Naive thymus-derived CD8-positive, alpha-beta T cell (primary cell): ENCODE measurements around the gene XRN1. TPM values are rescaled to one million over a fixed set of nuclear protein-coding genes. Genes with fewer than 3 reads are reported as not detected.
"Not testable (repeated sequence)": the region's sequence is repeated elsewhere in the genome, so short reads cannot be mapped to it uniquely, and the experiment has no call there.

Source experiments
- ATAC-seq, 2 donors: fragments of 150-1000 bp; cut with Tn5 transposase in 1 of 2; sonication (Bioruptor Pico), chemical (Tn5 transposase) in 1 of 2; 1 replicate in 1 of 2; 2 replicates in 1 of 2; pipeline ENCODE4 v1.10.0; 2021; ENCODE audit warnings: mild to moderate bottlenecking in 2 of 2, moderate library complexity in 2 of 2
- POLR2A ChIA-PET: fragments of 350-600 bp; sonication (Branson Sonifier 250); formaldehyde crosslinking; loops from one replicate; lab custom pipeline; 2021; ENCODE audit warnings: antibody characterized with exemption; lab: Charles Lee
- DNase-seq, 10 donors: peaks; one replicate each; pipeline versions ENCODE4 v3.0.0 to v3.0.0-alpha.2; 2020 to 2022
- H3K27ac Mint-ChIP-seq, 10 donors: one replicate each; pipeline ENCODE4 v1.8.0; 2020 to 2022; ENCODE audit warnings: mild to moderate bottlenecking in 10 of 10, mixed read lengths in 10 of 10, moderate library complexity in 4 of 10, inconsistent platforms in 1 of 10
- H3K27me3 Mint-ChIP-seq, 5 donors: one replicate each; pipeline ENCODE4 v1.8.0; 2021 to 2022; ENCODE audit warnings: mixed read lengths in 5 of 5
- H3K36me3 Mint-ChIP-seq, 3 donors: one replicate each; pipeline ENCODE4 v1.8.0; 2020 to 2022; ENCODE audit warnings: mixed read lengths in 3 of 3, mild to moderate bottlenecking in 2 of 3, inconsistent platforms in 1 of 3
- H3K4me1 Mint-ChIP-seq, 4 donors: one replicate each; pipeline ENCODE4 v1.8.0; 2021 to 2022; ENCODE audit warnings: mixed read lengths in 4 of 4
- H3K4me3 Mint-ChIP-seq, 10 donors: one replicate each; pipeline ENCODE4 v1.8.0; 2020 to 2022; ENCODE audit warnings: mild to moderate bottlenecking in 10 of 10, mixed read lengths in 10 of 10, moderate library complexity in 6 of 10, inconsistent platforms in 1 of 10
- H3K9me3 Mint-ChIP-seq, 9 donors: one replicate each; pipeline ENCODE4 v1.8.0; 2020 to 2022; ENCODE audit warnings: mixed read lengths in 9 of 9, mild to moderate bottlenecking in 3 of 9, inconsistent platforms in 1 of 9, moderate library complexity in 1 of 9
- polyA plus RNA-seq, 3 donors: library from polyadenylated mRNA; unstranded; fragments of 300-500 nt; fragmentation: Illumina TruSeq; gene quantifications; one replicate each; pipeline ENCODE4 v1.2.3, GENCODE V29; 2021
- total RNA-seq, 8 experiments: library from RNA in 2 of 8; stranded (reverse) in 2 of 8; gene quantifications; one replicate each; pipeline ENCODE4 v1.2.3 and lab custom pipeline; 2021 to 2026

The XRN1 gene
- total and polyA plus RNA-seq, 5 experiments from 2014 or later, result 55.7 to 117 (median 66.0) TPM

GRCh38 chr3:142315978-142316388, 131.9 kb downstream of the XRN1 start:
- not testable (repeated sequence) for H3K27me3 Mint-ChIP-seq, H3K4me3 Mint-ChIP-seq, H3K9me3 Mint-ChIP-seq, ATAC-seq, DNase-seq, H3K4me1 Mint-ChIP-seq
- POLR2A ChIA-PET, result interaction anchor here (1.0 kb wide), 1 partner anchor 10 kb away, joined by 3 read pairs; no protein-coding TSS in a partner anchor
- Mint-ChIP-seq H3K27ac (peak overlapping the region in 2 of 10 donors; percentile 8 to 51), H3K36me3 (peaks cover 0 to 82% (median 31%) of the 10 kb centered on the region in 3 donors)

DNA sequence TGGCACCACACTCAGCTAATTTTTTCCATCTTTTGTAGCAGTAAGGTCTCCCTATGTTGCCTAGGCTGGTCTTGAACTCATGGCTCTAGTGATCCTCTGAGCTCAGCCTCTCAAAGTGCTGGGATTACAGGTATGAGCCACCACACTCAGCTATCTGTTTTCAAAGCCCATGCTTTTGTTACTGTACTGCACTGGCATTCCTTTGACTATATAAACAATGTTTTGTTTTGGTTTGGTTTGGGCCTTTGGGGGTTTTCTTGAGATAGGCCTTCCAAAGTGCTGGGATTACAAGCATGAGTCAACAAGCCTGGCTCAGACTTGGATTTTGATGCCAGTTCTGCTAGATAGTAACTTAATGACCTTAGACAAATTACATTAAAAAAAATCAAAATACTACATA, 132.8 kb downstream of the XRN1 start:
- DNase-seq, result no peak
- POLR2A ChIA-PET, result no interaction called here
- Mint-ChIP-seq H3K27ac (peak overlapping the region in 1 of 10 donors; percentile 11), H3K9me3 (no peaks in the 10 kb centered on the region), H3K36me3 (peaks cover 0 to 81% (median 34%) of the 10 kb centered on the region in 3 donors), H3K4me3 (no peak overlapping the region), H3K4me1 (no peaks in the 10 kb centered on the region), H3K27me3 (no peaks in the 10 kb centered on the region)
- no peak for ATAC-seq

- Mint-ChIP-seq H3K27me3 (no peaks in the 10 kb centered on the region), H3K9me3 (peaks cover 0 to 8% (median 3%) of the 10 kb centered on the region in 9 donors), H3K4me1 (no peaks in the 10 kb centered on the region), H3K4me3 (no peak overlapping the region), H3K36me3 (peaks cover 7 to 70% (median 42%) of the 10 kb centered on the region in 3 donors), H3K27ac (peak overlapping the region in 2 of 10 donors; percentile 47 to 51)
- POLR2A ChIA-PET, result no interaction called here
- ATAC-seq (no peak), DNase-seq (no peak)
Measured at GRCh38 chr3:142310439-142310838, 137.4 kb downstream of the XRN1 start.

GRCh38 chr3:142302847-142303246, 145.0 kb downstream of the XRN1 start:
- not testable (repeated sequence) for DNase-seq

DNA sequence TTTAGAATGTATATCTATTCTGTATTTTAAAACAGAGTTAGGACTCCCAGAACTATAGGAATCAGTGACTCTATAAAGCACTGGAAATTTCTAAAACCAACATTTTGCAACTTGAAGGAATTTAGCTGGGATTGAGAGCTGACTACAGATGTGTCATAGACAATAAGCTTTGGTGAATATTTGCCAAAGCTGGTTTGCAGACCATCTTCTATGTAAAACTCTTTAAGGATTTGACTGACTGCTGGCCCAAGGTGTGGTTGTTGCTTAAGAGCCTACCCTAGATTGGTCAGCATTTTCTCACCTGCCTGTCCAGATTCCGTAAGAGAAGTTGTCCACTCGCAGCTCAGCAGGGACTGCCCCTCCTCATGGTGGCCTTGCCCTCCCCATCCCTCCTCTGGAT, 149.2 kb downstream of the XRN1 start:
- no peaks in the 10 kb centered on the region for H3K4me1 Mint-ChIP-seq
- ATAC-seq, result no peak
- peaks cover 20 to 40% (median 23%) of the 10 kb centered on the region in 3 donors for H3K36me3 Mint-ChIP-seq
- peaks cover 7 to 28% (median 24%) of the 10 kb centered on the region in 9 donors for H3K9me3 Mint-ChIP-seq
- DNase-seq, result no peak
- H3K27ac Mint-ChIP-seq, result no peak overlapping the region
- H3K4me3 Mint-ChIP-seq, result no peak overlapping the region
- POLR2A ChIA-PET, result interaction anchor here (0.7 kb wide), 1 partner anchor 560 kb away, joined by 6 read pairs; the partner anchor contains the start of gene RNF7
- H3K27me3 Mint-ChIP-seq, result no peaks in the 10 kb centered on the region

More at GRCh38 chr3:142302847-142303246, 145.0 kb downstream of the XRN1 start:
- ATAC-seq, H3K27ac Mint-ChIP-seq, H3K4me3 Mint-ChIP-seq, H3K27me3 Mint-ChIP-seq, H3K4me1 Mint-ChIP-seq, POLR2A ChIA-PET: not testable (repeated sequence)
- peaks cover 10 to 51% (median 39%) of the 10 kb centered on the region in 9 donors for H3K9me3 Mint-ChIP-seq
- H3K36me3 Mint-ChIP-seq, result peaks cover 42 to 66% (median 48%) of the 10 kb centered on the region in 3 donors

DNA sequence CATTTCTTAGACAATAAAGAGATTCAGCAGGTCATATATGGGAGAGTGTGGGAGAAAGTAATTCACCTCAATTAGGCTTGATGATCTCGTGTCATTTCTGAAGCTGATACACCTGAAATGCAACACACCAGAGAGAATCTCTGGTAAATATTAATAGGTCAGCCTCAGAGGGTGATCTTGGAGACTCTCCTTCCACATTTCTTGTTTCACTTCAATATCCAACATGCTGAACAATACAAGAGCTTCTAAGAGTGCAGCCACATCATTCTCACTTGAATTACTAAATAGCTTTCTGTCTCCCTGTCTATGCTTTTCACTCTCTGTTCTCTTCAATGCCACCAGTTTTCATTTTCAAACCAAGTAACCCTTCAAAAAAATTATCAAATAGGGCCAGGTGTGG, 151.3 kb downstream of the XRN1 start:
- ATAC-seq, result no peak
- no peak overlapping the region for H3K27ac Mint-ChIP-seq

DNA sequence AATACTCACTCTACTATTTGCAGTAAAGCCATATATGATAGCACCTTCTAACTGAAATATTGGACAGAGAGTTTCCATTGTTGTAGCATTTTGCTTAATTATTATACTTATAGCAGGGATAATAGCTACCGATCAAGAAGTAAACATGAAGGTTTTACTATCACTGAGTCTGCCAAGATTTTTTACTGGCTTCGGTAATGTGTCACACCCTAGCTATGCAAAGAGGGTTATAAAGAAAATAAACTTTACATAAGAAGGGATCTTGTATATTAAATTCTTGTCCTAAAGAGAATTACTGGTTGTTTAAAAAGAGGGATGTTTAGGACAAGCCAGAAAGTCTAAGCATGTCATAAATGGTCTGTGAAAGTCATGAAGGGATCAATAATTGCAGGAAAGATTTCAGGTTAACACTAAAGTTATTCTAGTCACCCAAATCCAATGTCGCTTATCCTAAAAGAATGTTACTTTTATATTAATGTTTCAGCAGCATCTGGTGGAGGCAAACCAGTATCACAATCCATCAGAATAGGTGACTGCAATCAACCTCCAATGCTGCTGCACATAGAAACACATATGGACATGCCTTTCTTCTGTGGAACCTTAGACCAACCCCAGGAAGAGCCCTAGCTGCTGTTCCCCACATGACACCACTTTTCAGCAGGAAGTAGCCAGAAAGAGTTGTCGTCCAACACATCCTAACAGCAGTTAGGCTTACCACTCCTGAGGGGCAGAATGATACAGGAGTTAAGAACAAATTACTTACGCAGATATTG, 159.8 kb downstream of the XRN1 start:
- Mint-ChIP-seq H3K9me3 (peaks cover 0 to 20% (median 11%) of the 10 kb centered on the region in 9 donors), H3K27me3 (no peaks in the 10 kb centered on the region), H3K4me3 (no peak overlapping the region), H3K36me3 (peaks cover 0 to 21% (median 19%) of the 10 kb centered on the region in 3 donors), H3K27ac (no peak overlapping the region), H3K4me1 (no peaks in the 10 kb centered on the region)
- DNase-seq (no peak), ATAC-seq (no peak)
- POLR2A ChIA-PET, result no interaction called here

More for the DNA sequence above, 151.3 kb downstream of the XRN1 start:
- Mint-ChIP-seq H3K27me3 (no peaks in the 10 kb centered on the region), H3K36me3 (peaks cover 7 to 19% (median 10%) of the 10 kb centered on the region in 3 donors), H3K4me3 (no peak overlapping the region), H3K4me1 (no peaks in the 10 kb centered on the region), H3K9me3 (peaks cover 0 to 13% (median 5%) of the 10 kb centered on the region in 9 donors)
- DNase-seq, result no peak
- POLR2A ChIA-PET, result no interaction called here

GRCh38 chr3:142285083-142285517, 162.7 kb downstream of the XRN1 start:
- Mint-ChIP-seq H3K4me1 (peaks cover 0 to under 1% (median 0%) of the 10 kb centered on the region in 4 donors), H3K27me3 (no peaks in the 10 kb centered on the region), H3K36me3 (peaks cover 0 to 21% (median 19%) of the 10 kb centered on the region in 3 donors), H3K27ac (peak overlapping the region in 1 of 10 donors; percentile 17), H3K9me3 (peaks cover 0 to 19% (median 11%) of the 10 kb centered on the region in 9 donors), H3K4me3 (no peak overlapping the region)
- no peak for ATAC-seq
- POLR2A ChIA-PET, result no interaction called here
- DNase-seq, result no peak

GRCh38 chr3:142282503-142282902, 165.3 kb downstream of the XRN1 start:
- no peak overlapping the region for H3K4me3 Mint-ChIP-seq
- no peak for DNase-seq
- H3K9me3 Mint-ChIP-seq, result peaks cover 0 to 3% (median 0%) of the 10 kb centered on the region in 9 donors
- H3K27ac Mint-ChIP-seq, result no peak overlapping the region
- no peak for ATAC-seq
- no peaks in the 10 kb centered on the region for H3K27me3 Mint-ChIP-seq
- H3K4me1 Mint-ChIP-seq, result peaks cover 0 to 7% (median 0%) of the 10 kb centered on the region in 4 donors
- peaks cover 0 to 3% (median 3%) of the 10 kb centered on the region in 3 donors for H3K36me3 Mint-ChIP-seq
- POLR2A ChIA-PET, result no interaction called here

DNA sequence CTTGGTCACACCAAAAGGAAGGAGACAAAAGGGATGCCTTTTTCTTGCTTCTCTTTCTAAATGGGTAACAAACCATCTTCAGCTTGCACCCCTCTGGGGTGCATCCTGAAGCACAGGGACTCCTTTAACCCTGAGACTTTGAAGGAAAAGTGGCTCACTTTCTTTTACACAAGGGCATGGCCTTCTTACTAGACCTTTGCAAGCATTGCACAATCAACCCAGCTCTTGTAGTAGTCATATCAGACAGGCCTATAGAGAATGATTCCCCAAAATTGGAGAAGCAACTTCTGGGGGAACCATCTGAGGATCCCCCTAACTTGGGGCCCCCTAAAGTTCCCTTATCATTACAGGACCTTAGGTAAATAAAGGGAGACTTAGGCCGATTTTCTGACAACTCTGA, 166.4 kb downstream of the XRN1 start:
- POLR2A ChIA-PET, result no interaction called here
- H3K36me3 Mint-ChIP-seq, result no peaks in the 10 kb centered on the region

GRCh38 chr3:142279965-142280590, 167.8 kb downstream of the XRN1 start:
- Mint-ChIP-seq H3K27ac (no peak overlapping the region), H3K4me1 (peaks cover 0 to 25% (median 2%) of the 10 kb centered on the region in 4 donors), H3K36me3 (no peaks in the 10 kb centered on the region), H3K4me3 (no peak overlapping the region), H3K27me3 (no peaks in the 10 kb centered on the region), H3K9me3 (no peaks in the 10 kb centered on the region)
- POLR2A ChIA-PET, result interaction anchor here (0.6 kb wide), 1 partner anchor 540 kb away, joined by 4 read pairs; no protein-coding TSS in a partner anchor
- DNase-seq, result peak in 8 of 10 donors; percentile 3 to 68 (median 39)
- ATAC-seq, result peak; percentile 83 to 90

More for the DNA sequence above, 166.4 kb downstream of the XRN1 start:
- no peaks in the 10 kb centered on the region for H3K27me3 Mint-ChIP-seq
- H3K9me3 Mint-ChIP-seq, result no peaks in the 10 kb centered on the region
- no peak for ATAC-seq
- H3K27ac Mint-ChIP-seq, result no peak overlapping the region
- H3K4me3 Mint-ChIP-seq, result no peak overlapping the region
- H3K4me1 Mint-ChIP-seq, result peaks cover 0 to 14% (median 0%) of the 10 kb centered on the region in 4 donors
- no peak for DNase-seq

DNA sequence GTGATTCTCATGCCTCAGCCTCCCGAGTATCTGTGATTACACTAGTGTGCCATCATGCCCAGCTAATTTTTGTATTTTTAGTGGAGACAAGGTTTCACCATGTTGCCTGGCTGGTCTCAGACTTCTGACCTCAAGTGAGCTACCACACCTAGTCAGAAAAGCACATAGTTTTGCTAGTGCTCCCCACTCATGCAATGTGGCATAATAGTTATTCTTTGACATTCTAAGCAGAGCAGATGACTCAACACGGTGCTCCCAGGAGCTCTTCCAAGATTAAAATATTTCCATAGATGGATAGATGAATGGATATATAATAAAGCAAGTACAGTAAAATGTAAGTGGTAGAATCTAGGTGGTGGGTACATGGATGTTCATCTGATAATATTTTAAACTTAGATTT, 169.4 kb downstream of the XRN1 start:
- Mint-ChIP-seq H3K4me1 (peaks cover 0 to 26% (median 2%) of the 10 kb centered on the region in 4 donors), H3K27me3 (no peaks in the 10 kb centered on the region), H3K27ac (peak overlapping the region in 1 of 10 donors; percentile 43), H3K4me3 (no peak overlapping the region), H3K36me3 (no peaks in the 10 kb centered on the region), H3K9me3 (no peaks in the 10 kb centered on the region)
- DNase-seq (no peak), ATAC-seq (no peak)
- POLR2A ChIA-PET, result no interaction called here

GRCh38 chr3:142276781-142277180, 171.1 kb downstream of the XRN1 start:
- POLR2A ChIA-PET, result no interaction called here
- no peak for DNase-seq
- no peaks in the 10 kb centered on the region for H3K27me3 Mint-ChIP-seq
- H3K4me3 Mint-ChIP-seq, result no peak overlapping the region
- peaks cover 0 to 26% (median 2%) of the 10 kb centered on the region in 4 donors for H3K4me1 Mint-ChIP-seq
- H3K9me3 Mint-ChIP-seq, result no peaks in the 10 kb centered on the region
- ATAC-seq, result no peak
- H3K36me3 Mint-ChIP-seq, result no peaks in the 10 kb centered on the region
- H3K27ac Mint-ChIP-seq, result no peak overlapping the region
